GM12874 (cell line): ENCODE measurements around the gene ELMO1.

Source experiments
- TF ChIP-seq, protein P1 (sequence below): IDR thresholded peaks from 2 replicates; pipeline ENCODE4 v1.5.1; 2011; ENCODE audit warnings: low read depth, mild to moderate bottlenecking, control low read depth, low read length, moderate library complexity; ENCODE audit not compliant: insufficient read depth

The ELMO1 gene

DNA sequence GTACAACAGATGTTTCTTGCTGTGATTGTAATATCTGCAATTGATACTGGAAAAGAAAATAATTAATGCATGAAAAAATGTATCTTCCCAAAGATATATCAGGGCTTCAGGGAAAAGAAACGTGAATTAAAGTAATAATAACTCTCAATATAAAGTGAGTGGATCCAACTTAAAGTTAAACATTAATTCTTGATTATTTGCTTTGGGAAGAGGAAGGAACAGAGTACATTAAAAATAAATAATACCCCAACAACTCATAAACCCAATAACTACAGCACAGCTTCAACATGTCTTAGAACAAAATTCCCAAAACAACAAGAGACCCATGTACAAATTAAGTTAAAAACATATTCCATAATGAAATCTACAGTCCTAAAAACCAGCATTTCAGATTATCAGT, 33.0 kb downstream of the ELMO1 start:
- TF ChIP-seq, protein P1, sequence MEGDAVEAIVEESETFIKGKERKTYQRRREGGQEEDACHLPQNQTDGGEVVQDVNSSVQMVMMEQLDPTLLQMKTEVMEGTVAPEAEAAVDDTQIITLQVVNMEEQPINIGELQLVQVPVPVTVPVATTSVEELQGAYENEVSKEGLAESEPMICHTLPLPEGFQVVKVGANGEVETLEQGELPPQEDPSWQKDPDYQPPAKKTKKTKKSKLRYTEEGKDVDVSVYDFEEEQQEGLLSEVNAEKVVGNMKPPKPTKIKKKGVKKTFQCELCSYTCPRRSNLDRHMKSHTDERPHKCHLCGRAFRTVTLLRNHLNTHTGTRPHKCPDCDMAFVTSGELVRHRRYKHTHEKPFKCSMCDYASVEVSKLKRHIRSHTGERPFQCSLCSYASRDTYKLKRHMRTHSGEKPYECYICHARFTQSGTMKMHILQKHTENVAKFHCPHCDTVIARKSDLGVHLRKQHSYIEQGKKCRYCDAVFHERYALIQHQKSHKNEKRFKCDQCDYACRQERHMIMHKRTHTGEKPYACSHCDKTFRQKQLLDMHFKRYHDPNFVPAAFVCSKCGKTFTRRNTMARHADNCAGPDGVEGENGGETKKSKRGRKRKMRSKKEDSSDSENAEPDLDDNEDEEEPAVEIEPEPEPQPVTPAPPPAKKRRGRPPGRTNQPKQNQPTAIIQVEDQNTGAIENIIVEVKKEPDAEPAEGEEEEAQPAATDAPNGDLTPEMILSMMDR = no peak

DNA sequence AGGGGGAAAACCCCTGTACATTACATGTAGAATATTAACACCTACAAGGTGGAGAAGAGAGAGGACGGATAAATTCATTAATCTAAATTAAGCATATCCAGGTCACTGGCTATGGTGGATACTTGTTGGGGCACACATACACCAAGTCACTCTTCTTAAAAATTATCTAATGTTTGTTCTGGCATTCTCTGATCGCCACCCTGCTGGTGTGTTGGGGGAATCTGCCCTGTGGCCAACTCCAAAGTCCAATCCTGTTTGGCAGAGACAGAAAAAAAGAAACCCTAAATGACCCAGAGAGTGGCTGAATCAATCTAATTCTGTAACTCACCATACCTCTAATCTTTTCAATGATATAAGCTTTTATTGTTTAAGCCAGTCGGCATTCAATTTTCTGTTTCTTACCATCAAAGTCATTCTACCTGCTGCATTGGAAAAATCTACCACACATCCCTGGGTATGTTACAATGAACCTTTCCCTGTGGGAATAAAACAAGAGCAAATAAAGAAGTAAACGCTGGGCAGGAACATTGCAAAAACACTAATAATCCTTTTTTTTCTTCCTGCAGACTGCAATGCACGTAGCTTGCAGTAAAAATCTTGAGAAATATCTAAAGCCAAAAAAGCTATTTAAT, 34.2 kb downstream of the ELMO1 start:
- TF ChIP-seq, protein P1 = no peak

DNA sequence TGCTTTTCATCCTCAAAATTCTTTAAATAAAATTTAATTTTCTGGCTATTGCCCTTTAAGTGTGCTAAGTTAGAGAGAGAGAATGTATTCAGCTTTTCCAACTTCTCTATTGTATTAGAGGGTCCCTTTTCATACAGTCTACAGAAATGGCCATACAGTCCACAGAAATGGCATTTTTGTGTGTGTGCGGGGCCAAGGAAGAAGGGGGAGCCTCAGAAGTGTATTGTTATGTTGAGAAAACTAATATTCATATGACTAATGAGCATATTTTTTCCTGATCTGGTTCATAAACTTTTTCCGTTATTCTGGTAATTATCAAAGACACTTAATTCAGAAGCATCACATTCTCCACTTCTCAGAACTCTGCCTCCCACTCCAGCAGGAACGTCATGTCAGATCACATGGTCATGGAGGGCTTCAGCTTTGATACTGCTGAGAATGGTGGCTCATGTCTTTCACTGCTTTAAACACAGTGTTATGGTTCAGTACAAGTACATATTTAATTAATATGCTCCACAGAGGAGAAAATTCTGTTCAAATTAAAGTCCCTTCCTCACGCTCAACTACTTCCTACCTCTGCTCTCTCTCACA, 37.1 kb downstream of the ELMO1 start:
- TF ChIP-seq, protein P1 = no peak

DNA sequence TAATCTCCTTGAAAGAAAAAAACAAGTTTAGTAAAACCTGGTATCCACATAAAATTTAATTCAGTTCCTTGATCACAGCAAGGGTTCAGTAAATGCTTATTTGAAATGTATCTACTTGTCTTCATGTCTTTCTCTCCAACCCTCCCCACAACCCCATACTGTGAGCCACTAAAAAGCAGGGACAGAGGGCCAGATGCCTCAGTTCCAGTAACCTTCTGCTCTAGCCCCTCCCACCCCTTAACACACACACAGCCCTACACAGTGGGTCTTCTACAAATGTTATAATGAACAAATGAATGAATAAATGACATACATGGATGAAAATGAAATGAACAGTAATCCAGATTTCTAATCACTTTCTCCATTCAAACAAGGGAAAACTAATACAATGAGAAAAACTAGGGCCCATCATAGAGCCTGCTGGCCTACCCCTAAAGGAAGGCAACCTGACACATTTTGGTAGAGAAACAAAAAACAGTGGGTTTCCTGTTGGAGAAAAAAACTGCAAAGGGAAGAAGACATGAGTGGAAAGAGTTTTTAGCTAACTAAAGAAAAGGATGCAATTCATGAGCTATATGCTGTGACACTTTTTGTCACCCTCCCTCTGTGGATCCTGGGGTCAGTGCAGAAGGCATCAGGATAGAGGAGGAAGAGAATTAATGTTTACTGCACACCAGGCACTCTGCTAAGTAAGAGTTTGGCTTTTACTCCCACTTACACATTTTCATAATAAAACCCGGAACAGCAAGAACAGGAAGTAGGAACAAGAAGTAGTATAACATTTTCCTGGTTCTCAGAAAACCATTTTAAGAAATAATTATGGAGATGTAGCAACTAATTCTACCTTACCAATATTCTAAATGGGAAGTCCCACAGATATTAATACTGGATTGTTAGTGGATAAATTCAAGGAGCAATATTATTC, 38.1 kb downstream of the ELMO1 start:
- TF ChIP-seq, protein P1 = no peak

DNA sequence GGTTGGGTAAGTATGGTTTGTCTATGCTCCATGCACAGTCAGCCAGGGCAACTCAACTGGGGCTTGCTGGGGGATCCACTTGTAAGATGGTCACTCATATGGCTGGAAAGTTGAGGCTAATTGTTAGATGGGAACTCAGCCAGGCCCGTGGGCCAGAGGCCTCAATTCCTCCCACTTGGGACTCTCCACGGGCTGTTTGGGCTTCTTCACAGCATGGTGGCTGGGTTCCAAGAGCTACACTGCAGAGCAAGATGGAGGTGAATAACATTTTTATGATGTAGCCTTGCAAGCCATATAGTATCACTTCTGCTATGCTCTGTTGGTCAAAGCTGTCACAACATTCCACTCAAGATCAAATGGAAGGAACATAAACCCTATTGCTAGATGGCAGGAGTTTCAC, 39.2 kb downstream of the ELMO1 start:
- TF ChIP-seq, protein P1 = no peak

DNA sequence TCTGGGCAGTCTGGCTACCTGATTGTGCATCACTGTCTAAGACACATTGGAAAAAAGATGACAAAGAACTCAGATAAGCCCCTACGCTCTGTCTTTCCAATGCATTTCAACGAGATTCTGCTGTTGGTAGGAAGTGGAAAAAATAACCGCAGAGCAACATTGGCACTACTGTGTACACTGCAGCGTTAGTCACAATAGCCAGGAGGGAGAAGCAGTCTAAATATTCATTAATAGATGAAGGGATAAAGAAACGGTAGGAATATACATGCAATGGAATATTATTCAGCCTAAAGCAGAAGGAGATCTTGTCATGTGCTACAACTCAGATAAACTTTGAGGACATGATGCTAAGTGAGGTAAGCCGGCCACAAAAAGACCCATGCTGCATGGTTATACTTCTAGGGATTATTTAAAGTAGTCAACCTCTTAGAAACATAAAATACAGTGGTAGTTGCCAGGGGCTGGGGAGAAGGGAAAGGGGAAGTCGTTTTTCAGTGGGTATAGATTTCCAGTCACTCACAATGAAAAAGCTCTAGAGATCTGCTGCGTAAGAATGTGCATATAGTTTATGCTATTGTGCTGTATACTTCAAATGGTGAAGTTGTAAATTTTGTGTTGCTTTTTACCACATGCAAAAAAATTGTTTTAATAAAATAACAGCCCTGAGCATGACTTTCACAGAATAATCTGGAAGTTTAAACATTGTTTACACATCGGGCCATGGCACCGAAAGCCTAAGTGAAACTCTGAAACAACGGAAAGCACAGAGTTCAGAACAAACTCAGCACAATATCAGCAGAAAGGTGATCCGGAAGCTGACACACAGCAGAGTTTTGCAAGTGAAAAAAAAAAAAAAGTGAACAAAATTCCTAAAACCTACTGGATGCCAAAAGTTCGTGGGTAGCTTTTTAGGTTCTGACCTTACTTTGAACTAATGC, 40.1 kb downstream of the ELMO1 start:
- TF ChIP-seq, protein P1 = no peak
